GM04503 (cell line): ENCODE measurements around the gene TOX2.

Experiments used
- DNase-seq: peaks from one replicate; pipeline ENCODE4 v3.0.0-alpha.2; 2012; ENCODE audit warnings: low read depth

TOX2 gene

GRCh38 chr20:43976547-43976946 lies 61.9 kb downstream of the TOX2 start:
- no peak for DNase-seq

GRCh38 chr20:43977252-43977651 lies 62.6 kb downstream of the TOX2 start:
- DNase-seq: no peak

GRCh38 chr20:43977962-43978361 lies 63.3 kb downstream of the TOX2 start:
- no peak for DNase-seq

GRCh38 chr20:43979576-43980105 lies 65.0 kb downstream of the TOX2 start:
- DNase-seq: no peak

GRCh38 chr20:43981540-43981939 lies 66.9 kb downstream of the TOX2 start:
- no peak for DNase-seq

GRCh38 chr20:43982016-43982415 lies 67.4 kb downstream of the TOX2 start:
- DNase-seq: no peak

- no peak for DNase-seq
These were observed 68.2 kb downstream of the TOX2 start for GRCh38 chr20:43982886-43983285.

- DNase-seq: no peak
These were observed 68.7 kb downstream of the TOX2 start for GRCh38 chr20:43983359-43983758.

- no peak for DNase-seq
These were observed 69.3 kb downstream of the TOX2 start for GRCh38 chr20:43983904-43984361.

GRCh38 chr20:43984587-43984986 lies 69.9 kb downstream of the TOX2 start:
- no peak for DNase-seq

- DNase-seq: no peak
These were observed 70.5 kb downstream of the TOX2 start for GRCh38 chr20:43985121-43985520.

- no peak for DNase-seq
These were observed 71.1 kb downstream of the TOX2 start for GRCh38 chr20:43985608-43986316.

GRCh38 chr20:43987018-43987417 lies 72.4 kb downstream of the TOX2 start:
- no peak for DNase-seq

- DNase-seq: no peak
These were observed 72.9 kb downstream of the TOX2 start for GRCh38 chr20:43987531-43987930.

- DNase-seq: no peak
These were observed 73.8 kb downstream of the TOX2 start for GRCh38 chr20:43988451-43988850.

- DNase-seq: peak; percentile 12
These were observed 74.2 kb downstream of the TOX2 start for GRCh38 chr20:43988867-43989266.

- DNase-seq: no peak
These were observed 76.6 kb downstream of the TOX2 start for GRCh38 chr20:43991261-43991660.

GRCh38 chr20:43991982-43992381 lies 77.3 kb downstream of the TOX2 start:
- no peak for DNase-seq

- no peak for DNase-seq
These were observed 78.2 kb downstream of the TOX2 start for GRCh38 chr20:43992885-43993284.

GRCh38 chr20:43993560-43993959 lies 78.9 kb downstream of the TOX2 start:
- DNase-seq: no peak

- DNase-seq: no peak
These were observed 79.9 kb downstream of the TOX2 start for GRCh38 chr20:43994486-43995100.

- DNase-seq: no peak
These were observed 81.0 kb downstream of the TOX2 start for GRCh38 chr20:43995645-43996044.

GRCh38 chr20:43996240-43996930 lies 81.7 kb downstream of the TOX2 start:
- no peak for DNase-seq
